Fibroblast of the conjunctiva (primary cell): ENCODE measurements around the gene GAGE10.
"Not testable (repeated sequence)": the region's sequence is repeated elsewhere in the genome, so short reads cannot be mapped to it uniquely, and the experiment has no call there.

Experiments
- DNase-seq: peaks from one replicate; pipeline ENCODE4 v3.0.0-alpha.2; 2010; ENCODE audit warnings: low read depth

The GAGE10 gene

GRCh38 chrX:49276671-49277534 lies 26.5 kb upstream of the GAGE10 start:
- no peak for DNase-seq

GRCh38 chrX:49277535-49277830 lies 26.0 kb upstream of the GAGE10 start:
- no peak for DNase-seq

- DNase-seq: no peak
Observed at GRCh38 chrX:49278081-49278480, 25.4 kb upstream of the GAGE10 start.

- peak; percentile 12 for DNase-seq
Observed at GRCh38 chrX:49282647-49283011, 20.8 kb upstream of the GAGE10 start.

GRCh38 chrX:49284212-49284611 lies 19.2 kb upstream of the GAGE10 start:
- DNase-seq: no peak

GRCh38 chrX:49286136-49286535 lies 17.3 kb upstream of the GAGE10 start:
- DNase-seq: no peak

GRCh38 chrX:49286581-49286980 lies 16.9 kb upstream of the GAGE10 start:
- no peak for DNase-seq

GRCh38 chrX:49287665-49288064 lies 15.8 kb upstream of the GAGE10 start:
- no peak for DNase-seq

- DNase-seq: no peak
Observed at GRCh38 chrX:49290215-49290614, 13.2 kb upstream of the GAGE10 start.

- DNase-seq: peak; percentile 24
Observed at GRCh38 chrX:49291615-49292337, 11.7 kb upstream of the GAGE10 start.

GRCh38 chrX:49292400-49293362 lies 10.8 kb upstream of the GAGE10 start:
- no peak for DNase-seq

GRCh38 chrX:49299293-49299692 lies 4.2 kb upstream of the GAGE10 start:
- DNase-seq: not testable (repeated sequence)

GRCh38 chrX:49300703-49301102 lies 2.7 kb upstream of the GAGE10 start:
- DNase-seq: no peak

- not testable (repeated sequence) for DNase-seq
Observed at GRCh38 chrX:49307775-49308174, 4.3 kb downstream of the GAGE10 start.

- DNase-seq: no peak
Observed at GRCh38 chrX:49308604-49309269, 5.3 kb downstream of the GAGE10 start.

GRCh38 chrX:49309401-49309981 lies 6.0 kb downstream of the GAGE10 start:
- no peak for DNase-seq

GRCh38 chrX:49310371-49310770 lies 6.9 kb downstream of the GAGE10 start:
- no peak for DNase-seq

GRCh38 chrX:49312176-49312575 lies 8.7 kb downstream of the GAGE10 start:
- DNase-seq: no peak

GRCh38 chrX:49316085-49316484 lies 12.6 kb downstream of the GAGE10 start:
- no peak for DNase-seq

GRCh38 chrX:49321737-49322136 lies 18.3 kb downstream of the GAGE10 start, which contains the start of gene GAGE12J:
GAGE12J (plus strand) TSS chrX:49322037; CDS start chrX:49323194, 1,157 bp downstream.
- DNase-seq: not testable (repeated sequence)

- DNase-seq: not testable (repeated sequence)
Observed at GRCh38 chrX:49322266-49322665, 18.8 kb downstream of the GAGE10 start.
